PFSK-1 (cell line): Measurements from ENCODE around the gene KBTBD4.

Source experiments
- POLR2AphosphoS5 ChIP-seq: IDR thresholded peaks from 2 replicates; pipeline ENCODE4 v1.6.1; 2012; ENCODE audit warnings: low read depth, mild to moderate bottlenecking, control low read depth, low read length, moderate library complexity
- SIN3A ChIP-seq: IDR thresholded peaks from 2 replicates; pipeline ENCODE4 v1.6.1; 2012; ENCODE audit warnings: mild to moderate bottlenecking, low read length, moderate library complexity, borderline replicate concordance; ENCODE audit not compliant: insufficient read depth
- TAF1 ChIP-seq: IDR thresholded peaks from 2 replicates; pipeline ENCODE4 v1.6.1; 2012; ENCODE audit warnings: low read length, control low read depth, borderline replicate concordance; ENCODE audit not compliant: insufficient read depth
- TF ChIP-seq, protein P1 (sequence below), 2 experiments: IDR thresholded peaks; 2 replicates each; pipeline versions ENCODE4 v1.6.1 to v1.8.0; 2011 to 2012; ENCODE audit warnings: low read depth in 2 of 2, low read length in 2 of 2, control low read depth in 1 of 2, inconsistent platforms in 1 of 2, mild to moderate bottlenecking in 1 of 2, moderate library complexity in 1 of 2; ENCODE audit not compliant: insufficient read depth in 1 of 2

- TF ChIP-seq POLR2AphosphoS5 (no peak), SIN3A (no peak), TAF1 (no peak)
- TF ChIP-seq, protein P1, sequence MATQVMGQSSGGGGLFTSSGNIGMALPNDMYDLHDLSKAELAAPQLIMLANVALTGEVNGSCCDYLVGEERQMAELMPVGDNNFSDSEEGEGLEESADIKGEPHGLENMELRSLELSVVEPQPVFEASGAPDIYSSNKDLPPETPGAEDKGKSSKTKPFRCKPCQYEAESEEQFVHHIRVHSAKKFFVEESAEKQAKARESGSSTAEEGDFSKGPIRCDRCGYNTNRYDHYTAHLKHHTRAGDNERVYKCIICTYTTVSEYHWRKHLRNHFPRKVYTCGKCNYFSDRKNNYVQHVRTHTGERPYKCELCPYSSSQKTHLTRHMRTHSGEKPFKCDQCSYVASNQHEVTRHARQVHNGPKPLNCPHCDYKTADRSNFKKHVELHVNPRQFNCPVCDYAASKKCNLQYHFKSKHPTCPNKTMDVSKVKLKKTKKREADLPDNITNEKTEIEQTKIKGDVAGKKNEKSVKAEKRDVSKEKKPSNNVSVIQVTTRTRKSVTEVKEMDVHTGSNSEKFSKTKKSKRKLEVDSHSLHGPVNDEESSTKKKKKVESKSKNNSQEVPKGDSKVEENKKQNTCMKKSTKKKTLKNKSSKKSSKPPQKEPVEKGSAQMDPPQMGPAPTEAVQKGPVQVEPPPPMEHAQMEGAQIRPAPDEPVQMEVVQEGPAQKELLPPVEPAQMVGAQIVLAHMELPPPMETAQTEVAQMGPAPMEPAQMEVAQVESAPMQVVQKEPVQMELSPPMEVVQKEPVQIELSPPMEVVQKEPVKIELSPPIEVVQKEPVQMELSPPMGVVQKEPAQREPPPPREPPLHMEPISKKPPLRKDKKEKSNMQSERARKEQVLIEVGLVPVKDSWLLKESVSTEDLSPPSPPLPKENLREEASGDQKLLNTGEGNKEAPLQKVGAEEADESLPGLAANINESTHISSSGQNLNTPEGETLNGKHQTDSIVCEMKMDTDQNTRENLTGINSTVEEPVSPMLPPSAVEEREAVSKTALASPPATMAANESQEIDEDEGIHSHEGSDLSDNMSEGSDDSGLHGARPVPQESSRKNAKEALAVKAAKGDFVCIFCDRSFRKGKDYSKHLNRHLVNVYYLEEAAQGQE (IDR thresholded peaks at IDR 0.05; ENCODE audit: insufficient read depth in 1 of 2, low read depth in 2 of 2, low read length in 2 of 2) = no peak
Observed at GRCh38 chr11:47628026-47628425, 49.3 kb upstream of the KBTBD4 start.
